ENCODE results near the gene TBC1D21. TPM values are rescaled to one million over a fixed set of nuclear protein-coding genes. Genes with fewer than 3 reads are reported as not detected.

Gene TBC1D21
- total and polyA plus RNA-seq, 5 donors from 2014 or later = not detected

GRCh38 chr15:73902121-73903020 lies 29.0 kb downstream of the TBC1D21 start:
- peaks cover 14% of the 10 kb centered on the region for H3K36me3 Mint-ChIP-seq
- no peaks in the 10 kb centered on the region for H3K27me3 ChIP-seq (ENCODE audit: control insufficient read depth, insufficient read depth, low read length)
- no peak overlapping the region for H3K4me3 ChIP-seq (ENCODE audit: low read depth, low read length)
- no peaks in the 10 kb centered on the region for H3K4me1 ChIP-seq (ENCODE audit: control insufficient read depth, insufficient read depth, low read length, poor library complexity, severe bottlenecking)
- DNase-seq (no peak), ATAC-seq (ENCODE audit: low read depth in 2 of 2) (no peak)
- no peaks in the 10 kb centered on the region for H3K4me1 Mint-ChIP-seq
- H3K27me3 Mint-ChIP-seq = peaks cover 4% of the 10 kb centered on the region
- H3K27ac ChIP-seq (ENCODE audit: insufficient read depth, low read length, poor library complexity, severe bottlenecking) = no peak overlapping the region
- no peaks in the 10 kb centered on the region for H3K9me3 ChIP-seq (ENCODE audit: control insufficient read depth in 2 of 2, low read length in 2 of 2)
- H3K4me3 Mint-ChIP-seq = no peak overlapping the region
- H3K27ac Mint-ChIP-seq = no peak overlapping the region
- H3K36me3 ChIP-seq (ENCODE audit: control insufficient read depth, insufficient read depth, low read length) = no peaks in the 10 kb centered on the region
- H3K9me3 Mint-ChIP-seq = no peaks in the 10 kb centered on the region

- Histone ChIP-seq H3K27ac (ENCODE audit: insufficient read depth, low read length, poor library complexity, severe bottlenecking) (no peak overlapping the region), H3K9me3 (ENCODE audit: control insufficient read depth in 2 of 2, low read length in 2 of 2) (no peaks in the 10 kb centered on the region), H3K4me3 (ENCODE audit: low read depth, low read length) (no peak overlapping the region), H3K4me1 (ENCODE audit: control insufficient read depth, insufficient read depth, low read length, poor library complexity, severe bottlenecking) (no peaks in the 10 kb centered on the region), H3K36me3 (ENCODE audit: control insufficient read depth, insufficient read depth, low read length) (no peaks in the 10 kb centered on the region), H3K27me3 (ENCODE audit: control insufficient read depth, insufficient read depth, low read length) (no peaks in the 10 kb centered on the region)
- peaks cover 18% of the 10 kb centered on the region for H3K36me3 Mint-ChIP-seq
- peak overlapping the region in 1 of 3 donors; percentile 57 for H3K27ac Mint-ChIP-seq
- no peak overlapping the region for H3K4me3 Mint-ChIP-seq
- DNase-seq = no peak
- no peak for ATAC-seq (ENCODE audit: low read depth in 2 of 2)
- H3K9me3 Mint-ChIP-seq = no peaks in the 10 kb centered on the region
- peaks cover 0 to 2% (median under 1%) of the 10 kb centered on the region in 4 donors for H3K4me1 Mint-ChIP-seq
- H3K27me3 Mint-ChIP-seq = peaks cover 4% of the 10 kb centered on the region
Observed at GRCh38 chr15:73904026-73904815, 30.9 kb downstream of the TBC1D21 start.

GRCh38 chr15:73905225-73905827 lies 32.0 kb downstream of the TBC1D21 start:
- peaks cover 22% of the 10 kb centered on the region for H3K36me3 Mint-ChIP-seq
- DNase-seq (no peak), ATAC-seq (ENCODE audit: low read depth in 2 of 2) (no peak)
- Histone ChIP-seq H3K4me1 (ENCODE audit: control insufficient read depth, insufficient read depth, low read length, poor library complexity, severe bottlenecking) (no peaks in the 10 kb centered on the region), H3K36me3 (ENCODE audit: control insufficient read depth, insufficient read depth, low read length) (no peaks in the 10 kb centered on the region), H3K9me3 (ENCODE audit: control insufficient read depth in 2 of 2, low read length in 2 of 2) (no peaks in the 10 kb centered on the region), H3K27me3 (ENCODE audit: control insufficient read depth, insufficient read depth, low read length) (no peaks in the 10 kb centered on the region), H3K27ac (ENCODE audit: insufficient read depth, low read length, poor library complexity, severe bottlenecking) (no peak overlapping the region), H3K4me3 (ENCODE audit: low read depth, low read length) (no peak overlapping the region)
- H3K27ac Mint-ChIP-seq = no peak overlapping the region
- H3K4me1 Mint-ChIP-seq = peaks cover 0 to 2% (median under 1%) of the 10 kb centered on the region in 4 donors
- H3K9me3 Mint-ChIP-seq = no peaks in the 10 kb centered on the region
- peaks cover 4% of the 10 kb centered on the region for H3K27me3 Mint-ChIP-seq
- H3K4me3 Mint-ChIP-seq = no peak overlapping the region

- H3K27me3 ChIP-seq (ENCODE audit: control insufficient read depth, insufficient read depth, low read length) = no peaks in the 10 kb centered on the region
- no peaks in the 10 kb centered on the region for H3K9me3 Mint-ChIP-seq
- peaks cover 0 to 2% (median under 1%) of the 10 kb centered on the region in 4 donors for H3K4me1 Mint-ChIP-seq
- peaks cover 32% of the 10 kb centered on the region for H3K36me3 Mint-ChIP-seq
- peaks cover 4% of the 10 kb centered on the region for H3K27me3 Mint-ChIP-seq
- DNase-seq (no peak), ATAC-seq (ENCODE audit: low read depth in 2 of 2) (no peak)
- H3K27ac ChIP-seq (ENCODE audit: insufficient read depth, low read length, poor library complexity, severe bottlenecking) = no peak overlapping the region
- H3K4me1 ChIP-seq (ENCODE audit: control insufficient read depth, insufficient read depth, low read length, poor library complexity, severe bottlenecking) = no peaks in the 10 kb centered on the region
- no peak overlapping the region for H3K4me3 ChIP-seq (ENCODE audit: low read depth, low read length)
- H3K4me3 Mint-ChIP-seq = no peak overlapping the region
- H3K9me3 ChIP-seq (ENCODE audit: control insufficient read depth in 2 of 2, low read length in 2 of 2) = no peaks in the 10 kb centered on the region
- no peak overlapping the region for H3K27ac Mint-ChIP-seq
- H3K36me3 ChIP-seq (ENCODE audit: control insufficient read depth, insufficient read depth, low read length) = no peaks in the 10 kb centered on the region
Observed at GRCh38 chr15:73906346-73907034, 33.1 kb downstream of the TBC1D21 start.

GRCh38 chr15:73907035-73907408 lies 33.7 kb downstream of the TBC1D21 start:
- no peaks in the 10 kb centered on the region for H3K9me3 Mint-ChIP-seq
- H3K36me3 Mint-ChIP-seq = peaks cover 32% of the 10 kb centered on the region
- H3K4me3 Mint-ChIP-seq = no peak overlapping the region
- H3K4me1 Mint-ChIP-seq = peaks cover 0 to 2% (median under 1%) of the 10 kb centered on the region in 4 donors
- H3K36me3 ChIP-seq (ENCODE audit: control insufficient read depth, insufficient read depth, low read length) = no peaks in the 10 kb centered on the region
- H3K4me1 ChIP-seq (ENCODE audit: control insufficient read depth, insufficient read depth, low read length, poor library complexity, severe bottlenecking) = no peaks in the 10 kb centered on the region
- peaks cover 4% of the 10 kb centered on the region for H3K27me3 Mint-ChIP-seq
- H3K27me3 ChIP-seq (ENCODE audit: control insufficient read depth, insufficient read depth, low read length) = no peaks in the 10 kb centered on the region
- DNase-seq (no peak), ATAC-seq (ENCODE audit: low read depth in 2 of 2) (no peak)
- no peak overlapping the region for H3K4me3 ChIP-seq (ENCODE audit: low read depth, low read length)
- H3K27ac Mint-ChIP-seq = no peak overlapping the region
- H3K27ac ChIP-seq (ENCODE audit: insufficient read depth, low read length, poor library complexity, severe bottlenecking) = no peak overlapping the region
- no peaks in the 10 kb centered on the region for H3K9me3 ChIP-seq (ENCODE audit: control insufficient read depth in 2 of 2, low read length in 2 of 2)

- no peaks in the 10 kb centered on the region for H3K9me3 Mint-ChIP-seq
- Histone ChIP-seq H3K36me3 (ENCODE audit: control insufficient read depth, insufficient read depth, low read length) (no peaks in the 10 kb centered on the region), H3K4me3 (ENCODE audit: low read depth, low read length) (no peak overlapping the region), H3K9me3 (ENCODE audit: control insufficient read depth in 2 of 2, low read length in 2 of 2) (no peaks in the 10 kb centered on the region), H3K4me1 (ENCODE audit: control insufficient read depth, insufficient read depth, low read length, poor library complexity, severe bottlenecking) (no peaks in the 10 kb centered on the region), H3K27me3 (ENCODE audit: control insufficient read depth, insufficient read depth, low read length) (no peaks in the 10 kb centered on the region), H3K27ac (ENCODE audit: insufficient read depth, low read length, poor library complexity, severe bottlenecking) (no peak overlapping the region)
- no peak overlapping the region for H3K4me3 Mint-ChIP-seq
- H3K27ac Mint-ChIP-seq = peak overlapping the region in 2 of 3 donors; percentile 23 to 67
- peaks cover 0 to 2% (median under 1%) of the 10 kb centered on the region in 4 donors for H3K4me1 Mint-ChIP-seq
- DNase-seq (peak; percentile 40 to 69 (median 61)), ATAC-seq (ENCODE audit: low read depth in 2 of 2) (peak; percentile 87 to 91)
- peaks cover 4% of the 10 kb centered on the region for H3K27me3 Mint-ChIP-seq
- H3K36me3 Mint-ChIP-seq = peaks cover 32% of the 10 kb centered on the region
Observed at GRCh38 chr15:73908030-73908821, 34.9 kb downstream of the TBC1D21 start.

GRCh38 chr15:73908822-73909122 lies 35.4 kb downstream of the TBC1D21 start:
- Mint-ChIP-seq H3K36me3 (peaks cover 32% of the 10 kb centered on the region), H3K27ac (no peak overlapping the region), H3K27me3 (peaks cover 4% of the 10 kb centered on the region), H3K4me1 (peaks cover 0 to 4% (median under 1%) of the 10 kb centered on the region in 4 donors), H3K4me3 (no peak overlapping the region), H3K9me3 (no peaks in the 10 kb centered on the region)
- DNase-seq (no peak), ATAC-seq (ENCODE audit: low read depth in 2 of 2) (no peak)
- H3K27me3 ChIP-seq (ENCODE audit: control insufficient read depth, insufficient read depth, low read length) = no peaks in the 10 kb centered on the region
- H3K27ac ChIP-seq (ENCODE audit: insufficient read depth, low read length, poor library complexity, severe bottlenecking) = no peak overlapping the region
- H3K4me3 ChIP-seq (ENCODE audit: low read depth, low read length) = no peak overlapping the region
- H3K9me3 ChIP-seq (ENCODE audit: control insufficient read depth in 2 of 2, low read length in 2 of 2) = no peaks in the 10 kb centered on the region
- no peaks in the 10 kb centered on the region for H3K36me3 ChIP-seq (ENCODE audit: control insufficient read depth, insufficient read depth, low read length)
- H3K4me1 ChIP-seq (ENCODE audit: control insufficient read depth, insufficient read depth, low read length, poor library complexity, severe bottlenecking) = no peaks in the 10 kb centered on the region

All from CD4-positive, CD25-positive, alpha-beta regulatory T cell (primary cell).